SKM-1 treated with dmso at 0.1 percent for 144 hours (cell line): Measurements from ENCODE around the gene ADORA2A.

Source experiments
- DNase-seq: peaks from one replicate; lab custom pipeline; 2025; ENCODE audit not compliant: unreplicated experiment; lab: John Stamatoyannopoulos, UW

ADORA2A gene

DNA sequence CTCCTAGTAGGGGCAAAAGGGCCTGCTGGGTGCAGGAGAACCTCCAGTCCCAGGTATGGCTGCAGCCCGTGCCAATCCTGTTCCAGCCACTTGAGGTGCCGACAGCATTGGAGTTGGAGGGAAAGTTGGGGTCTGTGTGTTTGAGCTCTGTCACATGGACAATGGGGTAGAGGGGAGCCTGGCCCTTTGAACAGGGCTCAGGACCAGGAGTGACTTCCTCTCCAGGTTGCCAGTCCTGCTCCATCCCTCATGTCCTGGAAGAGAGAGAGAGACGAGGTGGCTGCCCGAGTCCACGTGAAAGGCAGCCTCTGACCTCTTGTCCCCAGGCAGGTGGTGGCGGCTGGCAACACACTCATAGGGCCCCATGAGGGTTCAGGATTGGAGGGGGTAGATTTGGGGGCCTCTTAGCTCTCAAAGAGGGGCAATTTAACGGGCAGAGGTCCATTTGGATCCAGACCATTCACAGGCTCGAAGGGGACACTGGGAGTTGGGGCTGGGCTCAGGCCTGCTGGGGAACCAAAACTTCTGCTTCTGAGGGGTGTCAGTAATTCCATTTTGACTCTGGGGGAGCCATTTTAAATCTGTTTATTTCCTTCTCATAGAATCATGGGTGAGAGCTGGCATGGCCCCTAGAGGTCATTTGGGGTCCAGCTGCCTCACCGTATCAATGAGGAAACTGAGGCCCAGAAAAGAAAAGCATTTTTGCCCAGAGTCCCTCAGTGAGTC lies 4.1 kb downstream of the ADORA2A start:
- DNase-seq: no peak

DNA sequence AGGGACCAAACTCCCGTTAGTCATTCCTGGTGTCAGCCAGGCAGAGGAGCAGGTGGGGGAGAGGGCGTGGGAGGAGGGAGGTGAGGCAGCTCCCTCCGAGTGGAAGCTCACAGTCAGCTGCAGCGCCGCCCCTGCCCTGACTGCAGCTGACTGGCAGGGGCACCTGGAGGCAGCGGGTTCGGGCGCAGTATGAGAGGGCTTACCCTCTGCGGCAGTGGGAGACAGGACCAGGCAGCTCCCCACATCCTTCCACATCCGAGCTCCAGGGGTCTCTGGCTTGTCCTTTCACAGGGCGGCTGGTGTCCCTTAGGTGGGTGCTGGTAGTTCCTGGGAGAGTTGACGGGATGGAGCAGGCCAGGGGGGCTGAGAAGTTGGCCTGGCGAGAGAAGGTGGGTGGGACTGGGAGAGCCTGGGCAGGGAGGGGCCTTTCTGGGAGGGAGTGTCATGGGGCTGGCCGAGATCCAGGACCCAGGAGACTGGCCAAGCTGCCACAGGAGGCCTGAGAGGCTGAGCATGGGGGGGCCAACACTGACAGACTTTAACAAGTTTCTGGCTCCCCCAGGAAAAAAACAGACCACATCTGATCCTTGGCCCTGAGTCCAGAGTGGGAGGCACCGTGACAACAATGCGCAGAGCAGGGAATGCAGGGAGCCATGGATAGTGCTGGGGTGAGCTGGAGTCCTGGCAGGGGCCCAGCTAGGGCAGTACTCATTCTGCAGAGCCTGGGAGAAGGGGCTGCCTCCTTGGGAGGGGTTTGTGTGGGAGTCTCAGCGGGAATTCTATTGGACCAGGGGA lies 4.9 kb downstream of the ADORA2A start:
- DNase-seq: no peak

DNA sequence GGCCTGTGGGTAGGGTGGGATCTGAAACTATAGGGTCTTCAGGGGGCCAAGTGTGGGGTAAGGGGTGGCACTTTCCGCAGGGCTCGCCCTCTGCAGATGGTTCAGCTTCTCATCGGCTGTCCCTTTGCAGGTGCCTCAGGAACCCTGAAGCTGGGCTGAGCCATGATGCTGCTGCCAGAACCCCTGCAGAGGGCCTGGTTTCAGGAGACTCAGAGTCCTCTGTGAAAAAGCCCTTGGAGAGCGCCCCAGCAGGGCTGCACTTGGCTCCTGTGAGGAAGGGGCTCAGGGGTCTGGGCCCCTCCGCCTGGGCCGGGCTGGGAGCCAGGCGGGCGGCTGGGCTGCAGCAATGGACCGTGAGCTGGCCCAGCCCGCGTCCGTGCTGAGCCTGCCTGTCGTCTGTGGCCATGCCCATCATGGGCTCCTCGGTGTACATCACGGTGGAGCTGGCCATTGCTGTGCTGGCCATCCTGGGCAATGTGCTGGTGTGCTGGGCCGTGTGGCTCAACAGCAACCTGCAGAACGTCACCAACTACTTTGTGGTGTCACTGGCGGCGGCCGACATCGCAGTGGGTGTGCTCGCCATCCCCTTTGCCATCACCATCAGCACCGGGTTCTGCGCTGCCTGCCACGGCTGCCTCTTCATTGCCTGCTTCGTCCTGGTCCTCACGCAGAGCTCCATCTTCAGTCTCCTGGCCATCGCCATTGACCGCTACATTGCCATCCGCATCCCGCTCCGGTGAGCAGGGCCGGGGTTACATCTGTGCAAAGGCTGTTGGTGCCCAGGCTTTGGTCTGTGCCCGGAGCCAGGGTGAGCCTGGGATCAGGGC lies 5.8 kb downstream of the ADORA2A start:
- DNase-seq: no peak

DNA sequence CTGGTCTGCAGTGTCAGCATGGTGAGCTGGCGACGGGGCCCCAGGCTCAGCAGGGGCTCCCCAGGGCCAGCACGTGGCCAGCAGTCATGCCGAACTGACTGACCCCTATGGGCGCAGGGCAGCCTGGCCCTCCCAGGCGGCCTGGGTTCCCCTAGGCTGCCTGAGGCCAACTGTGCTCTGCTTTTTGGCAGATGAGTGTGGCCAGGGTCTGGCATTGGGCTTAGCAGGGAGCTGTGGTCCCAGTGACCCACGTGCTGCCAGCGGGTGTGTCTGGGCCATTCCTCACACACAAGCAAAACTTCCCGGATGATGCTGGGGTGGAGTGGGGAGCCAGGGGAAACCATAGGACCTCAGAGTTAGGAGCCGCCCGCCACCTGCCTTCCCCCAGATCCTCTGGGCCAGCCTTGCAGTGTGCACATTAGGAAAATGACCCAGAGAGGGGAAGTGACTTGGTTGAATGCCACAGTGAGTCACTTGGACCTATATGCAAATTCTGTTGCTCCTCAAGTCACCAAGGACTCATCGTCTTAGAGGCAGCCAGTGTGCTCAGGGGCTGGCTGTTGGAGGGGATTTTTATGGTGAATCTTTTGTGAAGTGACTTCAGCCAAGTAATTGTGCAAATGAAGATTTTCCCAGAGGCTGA lies 6.5 kb downstream of the ADORA2A start:
- peak; percentile 84 for DNase-seq

- peak; percentile 92 for DNase-seq
These were observed 7.3 kb downstream of the ADORA2A start for GRCh38 chr22:24434471-24435322.

- no peak for DNase-seq
These were observed 7.9 kb downstream of the ADORA2A start for GRCh38 chr22:24435323-24435645.

- no peak for DNase-seq
These were observed 8.5 kb downstream of the ADORA2A start for GRCh38 chr22:24435861-24436371.

GRCh38 chr22:24436553-24436952 lies 9.2 kb downstream of the ADORA2A start:
- no peak for DNase-seq

DNA sequence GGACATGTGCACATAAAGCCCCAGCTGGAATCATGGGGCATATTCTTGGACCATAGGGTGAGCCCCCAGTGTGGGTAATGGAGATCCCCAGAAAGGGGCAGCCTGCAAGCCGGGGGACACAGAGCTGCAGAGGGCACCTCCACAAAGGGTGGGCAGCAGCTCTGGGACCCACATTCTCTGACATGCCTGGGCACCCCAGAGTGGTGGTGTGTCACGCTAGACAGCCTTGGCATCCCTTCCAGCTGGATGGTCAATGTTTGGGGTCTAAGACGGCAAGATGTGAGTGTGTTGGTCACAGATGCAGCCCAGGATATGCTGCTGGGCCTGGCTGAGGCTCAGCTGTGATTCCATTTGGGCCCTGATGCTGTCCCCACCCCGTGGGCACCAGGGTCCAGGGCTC lies 9.7 kb downstream of the ADORA2A start:
- no peak for DNase-seq

- no peak for DNase-seq
These were observed 10.4 kb downstream of the ADORA2A start for GRCh38 chr22:24437741-24438328.

DNA sequence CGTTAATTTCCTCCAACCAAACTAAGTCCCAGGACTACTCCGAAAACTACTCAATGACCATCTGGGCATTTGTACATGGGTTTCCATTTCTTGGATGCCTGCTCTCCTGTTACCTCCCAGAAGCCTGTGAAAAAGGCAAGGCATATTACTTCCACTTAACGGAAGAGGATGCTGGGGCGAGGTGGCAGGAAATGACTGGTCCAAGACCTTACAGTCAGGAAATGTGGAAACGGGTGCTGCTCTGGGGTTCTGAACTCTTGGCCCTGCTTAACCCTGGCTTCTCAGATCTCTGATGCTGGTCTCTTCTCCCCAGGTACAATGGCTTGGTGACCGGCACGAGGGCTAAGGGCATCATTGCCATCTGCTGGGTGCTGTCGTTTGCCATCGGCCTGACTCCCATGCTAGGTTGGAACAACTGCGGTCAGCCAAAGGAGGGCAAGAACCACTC lies 12.9 kb downstream of the ADORA2A start:
- peak; percentile 76 for DNase-seq

- DNase-seq: no peak
These were observed 13.5 kb downstream of the ADORA2A start for GRCh38 chr22:24440718-24441405.

DNA sequence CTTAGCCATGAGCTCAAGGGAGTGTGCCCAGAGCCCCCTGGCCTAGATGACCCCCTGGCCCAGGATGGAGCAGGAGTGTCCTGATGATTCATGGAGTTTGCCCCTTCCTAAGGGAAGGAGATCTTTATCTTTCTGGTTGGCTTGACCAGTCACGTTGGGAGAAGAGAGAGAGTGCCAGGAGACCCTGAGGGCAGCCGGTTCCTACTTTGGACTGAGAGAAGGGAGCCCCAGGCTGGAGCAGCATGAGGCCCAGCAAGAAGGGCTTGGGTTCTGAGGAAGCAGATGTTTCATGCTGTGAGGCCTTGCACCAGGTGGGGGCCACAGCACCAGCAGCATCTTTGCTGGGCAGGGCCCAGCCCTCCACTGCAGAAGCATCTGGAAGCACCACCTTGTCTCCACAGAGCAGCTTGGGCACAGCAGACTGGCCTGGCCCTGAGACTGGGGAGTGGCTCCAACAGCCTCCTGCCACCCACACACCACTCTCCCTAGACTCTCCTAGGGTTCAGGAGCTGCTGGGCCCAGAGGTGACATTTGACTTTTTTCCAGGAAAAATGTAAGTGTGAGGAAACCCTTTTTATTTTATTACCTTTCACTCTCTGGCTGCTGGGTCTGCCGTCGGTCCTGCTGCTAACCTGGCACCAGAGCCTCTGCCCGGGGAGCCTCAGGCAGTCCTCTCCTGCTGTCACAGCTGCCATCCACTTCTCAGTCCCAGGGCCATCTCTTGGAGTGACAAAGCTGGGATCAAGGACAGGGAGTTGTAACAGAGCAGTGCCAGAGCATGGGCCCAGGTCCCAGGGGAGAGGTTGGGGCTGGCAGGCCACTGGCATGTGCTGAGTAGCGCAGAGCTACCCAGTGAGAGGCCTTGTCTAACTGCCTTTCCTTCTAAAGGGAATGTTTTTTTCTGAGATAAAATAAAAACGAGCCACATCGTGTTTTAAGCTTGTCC lies 14.3 kb downstream of the ADORA2A start:
- DNase-seq: no peak

- no peak for DNase-seq
These were observed 14.9 kb downstream of the ADORA2A start for GRCh38 chr22:24442352-24442744.

- DNase-seq: no peak
These were observed 16.3 kb downstream of the ADORA2A start for GRCh38 chr22:24443668-24444067.

DNA sequence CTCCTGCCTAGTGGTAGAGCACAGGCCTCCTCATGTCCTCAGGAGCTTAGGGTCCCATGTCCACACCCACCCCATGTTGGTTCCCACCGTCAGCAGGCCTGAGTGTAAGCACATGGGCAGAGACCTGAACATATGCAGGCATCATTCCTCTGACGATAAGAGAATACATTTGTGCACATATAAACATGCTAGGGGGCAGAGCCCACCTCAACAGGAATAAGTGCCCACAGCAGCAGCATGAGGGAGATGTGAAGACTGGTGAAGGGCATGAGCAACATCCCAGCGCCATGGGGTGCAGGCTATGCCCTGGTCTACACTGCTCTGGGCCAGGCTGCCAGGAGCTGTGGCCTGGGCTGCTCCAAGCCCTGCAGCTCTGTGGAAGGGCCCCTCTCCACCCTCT lies 16.9 kb downstream of the ADORA2A start:
- no peak for DNase-seq

GRCh38 chr22:24444729-24445466 lies 17.5 kb downstream of the ADORA2A start:
- DNase-seq: no peak
